Panc1 (cell line): Measurements from ENCODE around the gene RALA. TPM values are rescaled to one million over a fixed set of nuclear protein-coding genes. Genes with fewer than 3 reads are reported as not detected.

Experiments
- ATAC-seq: fragments of 200-7000 bp; cut with Tn5 transposase; 2 replicates; pipeline ENCODE4 v1.9.1; 2020; ENCODE audit warnings: mild to moderate bottlenecking, moderate library complexity
- BruUV-seq: library from RNA; stranded (reverse); fragments of 400-500 nt; replicated peaks from 2 replicates; lab custom pipeline; 2021; lab: Mats Ljungman, UMichigan
- CTCF ChIA-PET: fragments of 300-600 bp; sonication (Branson Sonifier 250); formaldehyde crosslinking; loops from one replicate; lab custom pipeline; 2022; ENCODE audit warnings: antibody characterized with exemption; lab: Charles Lee
- POLR2A ChIA-PET: fragments of 300-600 bp; sonication (Branson Sonifier 250); formaldehyde crosslinking; loops from one replicate; lab custom pipeline; 2022; ENCODE audit warnings: antibody characterized with exemption; lab: Charles Lee
- DNase-seq: peaks from one replicate; pipeline ENCODE4 v3.0.0-alpha.2; 2010; ENCODE audit warnings: low read depth, low spot score
- H3K27ac ChIP-seq: 2 replicates; pipeline ENCODE4 v1.5.1; 2011; ENCODE audit warnings: mild to moderate bottlenecking, low read length, inconsistent platforms
- H3K27me3 ChIP-seq: fragments of 200-500 bp; sonication (Bioruptor generic); 2 replicates; pipeline ENCODE4 v1.6.0; 2014; ENCODE audit warnings: low read length, inconsistent platforms; ENCODE audit not compliant: control insufficient read depth, insufficient read depth
- H3K36me3 ChIP-seq: fragments of 200-500 bp; sonication (Bioruptor generic); 2 replicates; pipeline ENCODE4 v1.5.1; 2014; ENCODE audit warnings: inconsistent platforms, mild to moderate bottlenecking, low read length, moderate library complexity; ENCODE audit not compliant: control insufficient read depth, insufficient read depth
- H3K4me1 ChIP-seq: 2 replicates; pipeline ENCODE4 v1.5.1; 2011; ENCODE audit warnings: inconsistent platforms, mild to moderate bottlenecking, low read length, moderate library complexity; ENCODE audit not compliant: control insufficient read depth, insufficient read depth
- H3K4me3 ChIP-seq, 2 experiments: 2 replicates each; pipeline ENCODE4 v1.5.1; 2011 to 2012; ENCODE audit warnings: low read depth in 2 of 2, low read length in 2 of 2, mild to moderate bottlenecking in 2 of 2, inconsistent platforms in 1 of 2, moderate library complexity in 1 of 2
- H3K9me3 ChIP-seq: fragments of 200-500 bp; sonication (Bioruptor generic); 2 replicates; pipeline ENCODE4 v1.5.1; 2014; ENCODE audit warnings: low read depth, mild to moderate bottlenecking, inconsistent platforms, low read length, moderate library complexity; ENCODE audit not compliant: control insufficient read depth, insufficient read depth
- POLR2AphosphoS5 ChIP-seq: IDR thresholded peaks from 2 replicates; pipeline ENCODE4 v1.6.1; 2012; ENCODE audit warnings: mild to moderate bottlenecking, low read depth, low read length, moderate library complexity
- SIN3A ChIP-seq: IDR thresholded peaks from 2 replicates; pipeline ENCODE4 v1.6.1; 2012; ENCODE audit warnings: low read depth, mild to moderate bottlenecking, low read length, moderate library complexity, borderline replicate concordance; ENCODE audit not compliant: insufficient read depth
- TCF7L2 ChIP-seq: IDR thresholded peaks from 2 replicates; pipeline ENCODE4 v1.6.1; 2011; ENCODE audit warnings: mild to moderate bottlenecking, low read depth, low read length, inconsistent platforms
- in situ Hi-C: cut with HindIII; loops from 2 replicates; pipeline ENCODE4 v1.10.0; 2016; ENCODE audit warnings: low sequenced_read_pairs, low pct_unique_long_range_greater_than_20kb
- intact Hi-C: fragments of 100-400 bp; cut with micrococcal nuclease; formaldehyde crosslinking; loops from one replicate; pipeline ENCODE4 v1.10.0; 2022; ENCODE audit not compliant: unreplicated experiment
- total RNA-seq: library from RNA; stranded (reverse); gene quantifications from one replicate; pipeline ENCODE4 v1.2.1, GENCODE V29; 2021; ENCODE audit not compliant: unreplicated experiment
- TF ChIP-seq, protein P1 (sequence below): fragments of 450-650 bp; IDR thresholded peaks from 2 replicates; pipeline ENCODE4 v1.5.1; 2017; ENCODE audit warnings: mild to moderate bottlenecking
- TF ChIP-seq, protein P2 (sequence below), 2 experiments: IDR thresholded peaks; 2 replicates each; pipeline ENCODE4 v1.6.1; 2011 to 2012; ENCODE audit warnings: low read depth in 2 of 2, control low read depth in 1 of 2, low read length in 1 of 2, mild to moderate bottlenecking in 1 of 2, moderate library complexity in 1 of 2; ENCODE audit not compliant: insufficient read depth in 1 of 2

The RALA gene
- total RNA-seq, 1 experiment from 2014 or later: 34.3 TPM

DNA sequence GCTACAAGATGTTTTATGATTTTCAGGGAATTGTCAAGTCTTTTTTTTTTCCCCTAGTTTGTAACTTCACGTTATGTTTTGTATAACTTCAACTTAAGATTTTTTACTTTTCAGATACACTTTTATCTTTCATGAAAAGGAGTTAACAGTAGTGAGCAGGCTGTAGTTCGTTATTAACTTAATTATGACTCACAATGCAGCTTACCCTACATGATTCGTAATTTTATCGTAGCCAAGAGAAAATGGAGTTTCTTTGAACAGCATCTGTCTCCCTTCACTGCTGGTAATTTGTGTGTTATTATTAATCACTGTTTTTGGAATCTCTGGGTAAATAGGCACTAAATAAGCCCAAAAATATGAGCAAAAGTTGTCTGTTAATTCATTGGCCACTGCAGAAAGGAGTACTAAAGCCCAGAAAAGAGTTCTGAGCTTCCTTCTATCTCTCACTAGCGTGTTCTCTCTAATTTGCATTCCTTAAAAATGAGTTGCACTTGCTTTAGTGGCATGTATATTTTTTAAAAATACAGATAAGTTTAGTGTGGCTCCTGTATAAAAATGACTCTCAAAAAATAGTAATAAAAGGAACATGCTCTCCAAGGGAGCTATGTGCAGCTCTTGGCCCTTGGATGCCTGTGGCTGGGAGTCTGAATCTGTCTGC is 36.1 kb downstream of the RALA start:
- no TSS peak for BruUV-seq
- no peak for DNase-seq
- H3K36me3 ChIP-seq: no peaks in the 10 kb centered on the region
- H3K4me3 ChIP-seq: no peak overlapping the region
- ChIA-PET CTCF (no interaction called here), POLR2A (no interaction called here)
- no peak for ATAC-seq
- no peaks in the 10 kb centered on the region for H3K4me1 ChIP-seq
- no peaks in the 10 kb centered on the region for H3K27me3 ChIP-seq
- H3K9me3 ChIP-seq: no peaks in the 10 kb centered on the region; the same call in 1 of the 2 replicates
- intact Hi-C loops: no loop called here
- TF ChIP-seq, protein P1, sequence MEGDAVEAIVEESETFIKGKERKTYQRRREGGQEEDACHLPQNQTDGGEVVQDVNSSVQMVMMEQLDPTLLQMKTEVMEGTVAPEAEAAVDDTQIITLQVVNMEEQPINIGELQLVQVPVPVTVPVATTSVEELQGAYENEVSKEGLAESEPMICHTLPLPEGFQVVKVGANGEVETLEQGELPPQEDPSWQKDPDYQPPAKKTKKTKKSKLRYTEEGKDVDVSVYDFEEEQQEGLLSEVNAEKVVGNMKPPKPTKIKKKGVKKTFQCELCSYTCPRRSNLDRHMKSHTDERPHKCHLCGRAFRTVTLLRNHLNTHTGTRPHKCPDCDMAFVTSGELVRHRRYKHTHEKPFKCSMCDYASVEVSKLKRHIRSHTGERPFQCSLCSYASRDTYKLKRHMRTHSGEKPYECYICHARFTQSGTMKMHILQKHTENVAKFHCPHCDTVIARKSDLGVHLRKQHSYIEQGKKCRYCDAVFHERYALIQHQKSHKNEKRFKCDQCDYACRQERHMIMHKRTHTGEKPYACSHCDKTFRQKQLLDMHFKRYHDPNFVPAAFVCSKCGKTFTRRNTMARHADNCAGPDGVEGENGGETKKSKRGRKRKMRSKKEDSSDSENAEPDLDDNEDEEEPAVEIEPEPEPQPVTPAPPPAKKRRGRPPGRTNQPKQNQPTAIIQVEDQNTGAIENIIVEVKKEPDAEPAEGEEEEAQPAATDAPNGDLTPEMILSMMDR: no peak
- TF ChIP-seq TCF7L2 (no peak), SIN3A (no peak), POLR2AphosphoS5 (no peak)
- TF ChIP-seq, protein P2, sequence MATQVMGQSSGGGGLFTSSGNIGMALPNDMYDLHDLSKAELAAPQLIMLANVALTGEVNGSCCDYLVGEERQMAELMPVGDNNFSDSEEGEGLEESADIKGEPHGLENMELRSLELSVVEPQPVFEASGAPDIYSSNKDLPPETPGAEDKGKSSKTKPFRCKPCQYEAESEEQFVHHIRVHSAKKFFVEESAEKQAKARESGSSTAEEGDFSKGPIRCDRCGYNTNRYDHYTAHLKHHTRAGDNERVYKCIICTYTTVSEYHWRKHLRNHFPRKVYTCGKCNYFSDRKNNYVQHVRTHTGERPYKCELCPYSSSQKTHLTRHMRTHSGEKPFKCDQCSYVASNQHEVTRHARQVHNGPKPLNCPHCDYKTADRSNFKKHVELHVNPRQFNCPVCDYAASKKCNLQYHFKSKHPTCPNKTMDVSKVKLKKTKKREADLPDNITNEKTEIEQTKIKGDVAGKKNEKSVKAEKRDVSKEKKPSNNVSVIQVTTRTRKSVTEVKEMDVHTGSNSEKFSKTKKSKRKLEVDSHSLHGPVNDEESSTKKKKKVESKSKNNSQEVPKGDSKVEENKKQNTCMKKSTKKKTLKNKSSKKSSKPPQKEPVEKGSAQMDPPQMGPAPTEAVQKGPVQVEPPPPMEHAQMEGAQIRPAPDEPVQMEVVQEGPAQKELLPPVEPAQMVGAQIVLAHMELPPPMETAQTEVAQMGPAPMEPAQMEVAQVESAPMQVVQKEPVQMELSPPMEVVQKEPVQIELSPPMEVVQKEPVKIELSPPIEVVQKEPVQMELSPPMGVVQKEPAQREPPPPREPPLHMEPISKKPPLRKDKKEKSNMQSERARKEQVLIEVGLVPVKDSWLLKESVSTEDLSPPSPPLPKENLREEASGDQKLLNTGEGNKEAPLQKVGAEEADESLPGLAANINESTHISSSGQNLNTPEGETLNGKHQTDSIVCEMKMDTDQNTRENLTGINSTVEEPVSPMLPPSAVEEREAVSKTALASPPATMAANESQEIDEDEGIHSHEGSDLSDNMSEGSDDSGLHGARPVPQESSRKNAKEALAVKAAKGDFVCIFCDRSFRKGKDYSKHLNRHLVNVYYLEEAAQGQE (IDR thresholded peaks at IDR 0.05; ENCODE audit: insufficient read depth in 1 of 2, low read depth in 2 of 2, low read length in 1 of 2): no peak
- no peak overlapping the region for H3K27ac ChIP-seq
- in situ Hi-C loops: no loop called here

DNA sequence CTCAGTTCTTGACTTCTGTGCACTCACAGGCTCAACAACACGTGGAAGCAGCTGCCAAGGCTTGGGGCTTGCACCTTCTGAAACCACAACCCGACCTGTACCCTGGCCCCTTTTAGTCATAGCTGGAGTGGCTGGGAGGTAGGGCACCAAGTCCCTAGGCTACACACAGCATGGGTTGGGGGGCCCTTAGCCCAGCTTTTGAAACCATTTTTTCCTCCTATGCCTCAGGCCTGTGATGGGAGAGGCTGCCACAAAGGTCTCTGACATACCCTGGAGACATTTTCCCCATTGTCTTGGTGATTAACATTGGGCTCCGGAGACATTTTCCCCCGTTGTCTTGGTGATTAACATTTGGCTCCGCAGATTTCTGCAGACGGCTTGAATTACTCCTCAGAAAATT is 38.6 kb downstream of the RALA start:
- no peak for ATAC-seq
- ChIA-PET POLR2A (no interaction called here), CTCF (no interaction called here)
- TF ChIP-seq, protein P2 (IDR thresholded peaks at IDR 0.05; ENCODE audit: insufficient read depth in 1 of 2, low read depth in 2 of 2, low read length in 1 of 2): no peak
- TF ChIP-seq POLR2AphosphoS5 (no peak), TCF7L2 (no peak), SIN3A (no peak)
- TF ChIP-seq, protein P1: no peak
- intact Hi-C loops (no loop called here), in situ Hi-C loops (no loop called here)
- H3K9me3 ChIP-seq: no peaks in the 10 kb centered on the region; the same call in 1 of the 2 replicates
- no peak overlapping the region for H3K27ac ChIP-seq
- no peaks in the 10 kb centered on the region for H3K4me1 ChIP-seq
- DNase-seq: no peak
- H3K36me3 ChIP-seq: no peaks in the 10 kb centered on the region
- H3K4me3 ChIP-seq: no peak overlapping the region
- BruUV-seq: no TSS peak
- no peaks in the 10 kb centered on the region for H3K27me3 ChIP-seq
